Daoy (cell line): ENCODE results near the gene XRCC1. TPM values are rescaled to one million over a fixed set of nuclear protein-coding genes. Genes with fewer than 3 reads are reported as not detected.
A peak's percentile ranks its signal among the peaks of the same experiment; 100 is the strongest.

Source experiments
- DNase-seq: peaks from one replicate; pipeline ENCODE4 v3.0.0-alpha.2; 2015; ENCODE audit warnings: low read depth
- total RNA-seq: library from RNA; depleted of rRNA; stranded (reverse); fragments of >200 nt; shearing (Covaris generic); gene quantifications from 2 replicates; pipeline ENCODE4 v1.2.3, GENCODE V29; 2014; rRNA removed

Gene XRCC1, protein sequence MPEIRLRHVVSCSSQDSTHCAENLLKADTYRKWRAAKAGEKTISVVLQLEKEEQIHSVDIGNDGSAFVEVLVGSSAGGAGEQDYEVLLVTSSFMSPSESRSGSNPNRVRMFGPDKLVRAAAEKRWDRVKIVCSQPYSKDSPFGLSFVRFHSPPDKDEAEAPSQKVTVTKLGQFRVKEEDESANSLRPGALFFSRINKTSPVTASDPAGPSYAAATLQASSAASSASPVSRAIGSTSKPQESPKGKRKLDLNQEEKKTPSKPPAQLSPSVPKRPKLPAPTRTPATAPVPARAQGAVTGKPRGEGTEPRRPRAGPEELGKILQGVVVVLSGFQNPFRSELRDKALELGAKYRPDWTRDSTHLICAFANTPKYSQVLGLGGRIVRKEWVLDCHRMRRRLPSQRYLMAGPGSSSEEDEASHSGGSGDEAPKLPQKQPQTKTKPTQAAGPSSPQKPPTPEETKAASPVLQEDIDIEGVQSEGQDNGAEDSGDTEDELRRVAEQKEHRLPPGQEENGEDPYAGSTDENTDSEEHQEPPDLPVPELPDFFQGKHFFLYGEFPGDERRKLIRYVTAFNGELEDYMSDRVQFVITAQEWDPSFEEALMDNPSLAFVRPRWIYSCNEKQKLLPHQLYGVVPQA
- 40.1 and 42.7 TPM in 2 replicates for total RNA-seq

GRCh38 chr19:43575156-43575950, at the start of gene XRCC1, which contains the start of gene PINLYP:
Gene XRCC1, minus strand, starts transcription at chr19:43575527. Its CDS starts 69 bp downstream, at chr19:43575458.
Gene PINLYP, plus strand, starts transcription at chr19:43575801. Its CDS starts 1,391 bp downstream, at chr19:43577192.
- DNase-seq = peak; percentile 100

GRCh38 chr19:43624933-43625332, 49.6 kb upstream of the XRCC1 start:
- DNase-seq = no peak

- DNase-seq = no peak
Measured at GRCh38 chr19:43623889-43624670, 48.8 kb upstream of the XRCC1 start.

DNA sequence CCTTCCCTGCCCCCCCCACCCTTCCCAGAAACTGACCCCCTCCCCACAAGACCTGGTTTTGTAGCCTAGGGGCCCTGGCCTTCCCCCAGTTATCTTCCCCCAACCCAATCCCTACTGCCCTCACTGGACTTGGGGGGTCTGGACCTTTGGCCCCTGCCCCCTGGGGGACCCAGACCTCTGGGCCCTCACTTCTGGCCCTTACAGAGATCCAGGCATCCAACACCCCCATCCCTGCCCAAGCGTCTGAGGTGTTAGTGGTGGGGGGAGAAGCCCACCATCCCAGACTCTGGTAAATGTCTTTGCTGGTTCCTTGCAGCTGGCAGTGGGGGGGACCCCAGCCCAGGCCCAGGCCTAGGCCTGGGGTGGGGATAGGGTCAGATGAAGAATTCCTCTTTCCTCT, 47.6 kb upstream of the XRCC1 start:
- DNase-seq = no peak

GRCh38 chr19:43622070-43622469, 46.7 kb upstream of the XRCC1 start:
- DNase-seq = no peak

- no peak for DNase-seq
Measured at GRCh38 chr19:43620061-43621001, 45.0 kb upstream of the XRCC1 start.

DNA sequence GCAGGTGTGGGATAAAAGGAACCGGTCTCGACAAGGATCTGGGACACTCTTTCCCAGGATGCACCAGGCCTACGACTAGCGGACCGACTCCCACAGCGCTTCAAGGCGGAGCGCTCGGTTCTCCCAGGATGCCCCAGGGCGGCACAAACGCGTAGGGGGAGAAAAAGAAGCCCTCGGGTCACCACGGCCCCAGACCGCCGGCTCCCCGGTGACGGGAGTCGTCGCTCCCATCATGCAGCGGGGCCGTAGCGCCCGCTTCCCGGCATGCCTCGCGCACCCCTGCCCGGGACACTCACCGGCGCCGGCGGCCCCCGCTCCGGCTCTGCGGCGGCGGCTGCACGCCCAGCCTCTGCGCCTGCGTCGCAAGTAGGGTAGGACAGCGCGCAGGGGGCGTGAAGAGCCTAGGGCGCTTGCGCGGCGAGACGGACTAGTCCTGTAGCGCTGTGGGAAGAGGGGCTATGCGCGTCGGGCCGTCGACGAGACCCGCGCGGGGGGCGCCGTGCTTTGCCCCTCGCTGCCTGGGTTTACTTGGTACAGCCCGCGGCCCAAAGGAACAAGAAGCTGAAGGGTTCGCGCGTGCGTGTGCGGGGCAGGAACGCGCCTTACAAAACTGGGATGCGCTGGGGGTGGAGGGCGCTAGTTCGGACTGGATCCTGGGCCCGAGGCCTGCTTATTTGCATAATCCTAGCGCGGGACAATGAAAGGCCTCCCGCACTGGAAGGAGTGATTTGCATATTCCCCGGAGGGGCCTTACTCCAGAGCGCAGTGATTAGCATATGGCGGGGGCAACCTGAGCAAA, 44.1 kb upstream of the XRCC1 start, which contains the start of gene ZNF428:
ZNF428 (minus strand) TSS at position 368 of the 799 bp plus-strand sequence. CDS start 5,325 bp downstream, outside the sequence.
- peak; percentile 94 for DNase-seq

DNA sequence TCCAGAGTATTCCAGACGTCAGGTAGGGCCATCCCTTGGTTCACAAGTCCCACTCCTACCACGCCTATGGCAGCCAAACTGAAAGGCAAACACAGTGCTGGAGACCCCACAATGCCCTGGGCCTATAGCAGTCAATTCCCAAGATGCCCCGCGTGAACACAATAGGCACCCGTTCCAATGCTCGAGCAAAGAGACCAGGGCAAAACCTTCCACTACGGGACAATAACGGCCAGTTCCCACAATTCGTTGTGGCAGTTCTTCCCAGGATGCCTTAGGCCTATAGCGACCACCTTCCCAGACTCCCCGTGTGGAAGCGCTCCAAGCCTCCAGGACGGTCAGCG, 43.6 kb upstream of the XRCC1 start:
- DNase-seq = peak; percentile 48

- DNase-seq = no peak
Measured at GRCh38 chr19:43616954-43617353, 41.6 kb upstream of the XRCC1 start.

DNA sequence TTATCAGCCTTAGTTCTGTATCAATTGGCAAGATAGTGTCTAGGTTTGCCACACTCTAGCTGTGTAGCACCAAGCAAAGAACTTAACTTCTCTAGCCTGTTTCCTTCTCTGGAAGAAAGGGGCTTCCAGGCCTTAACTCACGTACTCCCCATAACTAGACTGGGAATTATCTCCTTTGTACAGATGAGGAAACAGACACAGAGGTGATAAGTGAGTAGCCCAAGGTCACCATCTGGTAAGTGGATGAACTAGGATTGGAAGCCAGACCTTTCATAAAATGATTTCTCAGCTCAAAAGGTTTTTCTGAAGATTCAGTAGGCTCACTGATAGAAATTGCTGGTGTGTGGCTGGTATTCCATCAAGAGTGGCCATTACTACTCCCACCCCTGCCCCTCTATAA, 41.0 kb upstream of the XRCC1 start:
- DNase-seq = no peak

DNA sequence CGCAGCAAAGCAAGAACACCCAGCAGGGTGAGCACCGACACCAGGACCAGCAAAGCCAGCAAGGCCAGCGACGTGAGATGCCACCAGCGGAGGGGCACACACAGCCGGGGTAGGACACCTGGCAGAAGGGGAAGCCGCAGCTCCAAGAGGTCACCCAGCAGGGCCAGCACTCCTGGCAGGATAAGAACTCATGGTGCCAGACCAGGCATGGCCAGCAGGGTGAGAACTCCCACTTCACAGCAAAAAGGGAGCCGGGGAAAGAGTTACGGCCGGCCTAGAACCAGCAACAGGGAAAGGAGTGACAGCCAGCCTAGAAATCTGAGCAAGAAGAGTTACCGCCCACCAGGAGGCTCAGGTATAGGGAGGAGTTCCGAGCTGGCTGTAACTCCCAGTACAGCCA, 37.0 kb upstream of the XRCC1 start:
- DNase-seq = no peak

DNA sequence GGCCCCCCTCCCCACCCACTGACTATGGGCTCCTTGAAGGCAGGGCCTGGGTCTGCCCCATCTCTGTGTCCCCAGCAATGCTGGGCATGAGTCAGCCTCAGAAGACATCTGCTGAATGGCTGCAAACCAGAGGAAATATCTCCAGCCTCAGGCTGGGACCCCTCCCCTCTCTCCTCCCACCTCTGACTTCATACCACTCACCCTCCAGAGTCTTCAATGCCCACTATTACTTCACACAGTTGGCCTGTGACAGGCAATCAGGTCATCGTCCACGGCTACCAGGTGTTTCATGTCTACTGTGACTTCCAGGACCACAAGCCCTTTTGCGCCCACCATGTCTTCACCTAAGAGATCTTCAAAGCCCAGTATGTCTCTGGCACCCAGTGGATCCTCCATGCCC, 36.5 kb upstream of the XRCC1 start, which contains the start of gene SRRM5:
SRRM5 (plus strand) TSS at position 301 of the 400 bp plus-strand sequence; CDS start at position 335, 34 bp downstream.
- no peak for DNase-seq

- DNase-seq = no peak
Measured at GRCh38 chr19:43610493-43610892, 35.2 kb upstream of the XRCC1 start.

GRCh38 chr19:43609872-43610271, 34.5 kb upstream of the XRCC1 start:
- DNase-seq = no peak

GRCh38 chr19:43607238-43608205, 32.2 kb upstream of the XRCC1 start:
- DNase-seq = no peak

- DNase-seq = no peak
Measured at GRCh38 chr19:43606569-43607229, 31.4 kb upstream of the XRCC1 start.

DNA sequence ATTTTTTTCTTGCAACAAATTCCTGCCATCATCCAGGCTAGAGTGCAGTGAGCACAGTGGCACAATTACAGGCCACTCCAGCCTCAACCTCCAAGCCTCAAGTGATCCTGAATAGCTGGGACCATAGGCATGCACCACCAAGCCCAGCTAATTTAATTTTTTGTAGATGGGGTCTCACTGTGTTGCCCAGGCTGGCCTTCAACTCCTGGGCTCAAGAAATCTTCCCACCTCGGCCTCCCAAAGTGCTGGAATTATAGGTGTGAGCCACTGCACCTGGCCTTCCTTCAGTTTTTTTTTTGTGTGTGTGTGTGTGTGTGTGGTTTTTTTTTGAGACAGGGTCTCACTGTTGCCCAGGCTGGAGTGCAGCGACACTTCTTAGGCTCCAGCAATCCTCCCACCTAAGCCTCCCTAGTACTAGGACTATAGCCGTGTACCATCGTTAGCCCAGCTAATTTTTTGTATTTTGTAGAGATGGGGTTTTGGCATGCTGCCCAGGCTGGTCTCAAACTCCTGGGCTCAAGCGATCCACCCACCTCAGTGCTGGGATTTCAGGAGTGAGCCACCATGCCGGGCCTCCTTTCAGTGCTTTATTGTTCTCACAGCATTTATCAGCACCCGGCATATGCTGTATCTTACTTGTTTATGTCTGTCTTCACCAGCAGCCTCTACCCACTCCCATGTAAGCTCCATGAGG, 30.7 kb upstream of the XRCC1 start:
- no peak for DNase-seq
